ENCODE data around the gene PARK7.

Gene PARK7

GRCh38 chr1:8025061-8025670 lies 63.7 kb downstream of the PARK7 start:
- DNase-seq, result no peak

- DNase-seq, result no peak
These were observed 64.2 kb downstream of the PARK7 start for GRCh38 chr1:8025671-8026144.

GRCh38 chr1:8026153-8026975 lies 64.9 kb downstream of the PARK7 start, which contains the start of gene ERRFI1:
Gene ERRFI1, minus strand, starts transcription at chr1:8026309. Its CDS starts 10,690 bp downstream, at chr1:8015619.
- peak; percentile 91 for DNase-seq

- DNase-seq, result no peak
These were observed 65.7 kb downstream of the PARK7 start for GRCh38 chr1:8026976-8027747.

- no peak for DNase-seq
These were observed 66.4 kb downstream of the PARK7 start for GRCh38 chr1:8027748-8028570.

- DNase-seq, result no peak
These were observed 67.0 kb downstream of the PARK7 start for GRCh38 chr1:8028571-8028910.

- peak; percentile 22 to 61 for DNase-seq
These were observed 69.8 kb downstream of the PARK7 start for GRCh38 chr1:8031176-8031785.

- DNase-seq, result no peak
These were observed 70.9 kb downstream of the PARK7 start for GRCh38 chr1:8032366-8032910.

- DNase-seq, result no peak
These were observed 71.8 kb downstream of the PARK7 start for GRCh38 chr1:8033322-8033721.
